Activated CD8-positive, alpha-beta memory T cell treated with anti-CD3 and anti-CD28 coated beads for 1 hour (primary cell): Measurements from ENCODE around the gene MLLT3.
"Not testable (repeated sequence)": the region's sequence is repeated elsewhere in the genome, so short reads cannot be mapped to it uniquely, and the experiment has no call there.

Source experiments
- DNase-seq, 2 donors: peaks; one replicate each; pipeline ENCODE4 v3.0.0-alpha.2; 2020; ENCODE audit warnings: low read depth in 1 of 2; ENCODE audit errors: extremely low read depth in 1 of 2

MLLT3 gene

GRCh38 chr9:20599195-20599594, 23.1 kb downstream of the MLLT3 start:
- no peak for DNase-seq

GRCh38 chr9:20598367-20598766, 23.9 kb downstream of the MLLT3 start:
- no peak for DNase-seq

GRCh38 chr9:20597862-20598261, 24.4 kb downstream of the MLLT3 start:
- no peak for DNase-seq

GRCh38 chr9:20594608-20595007, 27.7 kb downstream of the MLLT3 start:
- DNase-seq = no peak

GRCh38 chr9:20593537-20593936, 28.8 kb downstream of the MLLT3 start:
- DNase-seq = no peak

- DNase-seq = no peak
These were observed 29.2 kb downstream of the MLLT3 start for GRCh38 chr9:20593105-20593504.

- no peak for DNase-seq
These were observed 29.6 kb downstream of the MLLT3 start for GRCh38 chr9:20592673-20593072.

- no peak for DNase-seq
These were observed 31.1 kb downstream of the MLLT3 start for GRCh38 chr9:20591223-20591622.

- DNase-seq = no peak
These were observed 37.2 kb downstream of the MLLT3 start for GRCh38 chr9:20584968-20585643.

GRCh38 chr9:20583088-20583487, 39.2 kb downstream of the MLLT3 start:
- not testable (repeated sequence) for DNase-seq

- DNase-seq = no peak
These were observed 40.1 kb downstream of the MLLT3 start for GRCh38 chr9:20582150-20582549.

GRCh38 chr9:20580673-20581072, 41.6 kb downstream of the MLLT3 start:
- DNase-seq = no peak

- no peak for DNase-seq
These were observed 42.6 kb downstream of the MLLT3 start for GRCh38 chr9:20579524-20580314.

- DNase-seq = no peak
These were observed 49.3 kb downstream of the MLLT3 start for GRCh38 chr9:20573023-20573422.

- DNase-seq = no peak
These were observed 51.5 kb downstream of the MLLT3 start for GRCh38 chr9:20570756-20571155.

GRCh38 chr9:20570087-20570486, 52.2 kb downstream of the MLLT3 start:
- no peak for DNase-seq

GRCh38 chr9:20569525-20569924, 52.8 kb downstream of the MLLT3 start:
- DNase-seq = no peak

GRCh38 chr9:20568400-20568799, 53.9 kb downstream of the MLLT3 start:
- DNase-seq = no peak

GRCh38 chr9:20566401-20566800, 55.9 kb downstream of the MLLT3 start:
- no peak for DNase-seq

GRCh38 chr9:20564650-20565049, 57.6 kb downstream of the MLLT3 start:
- no peak for DNase-seq

- no peak for DNase-seq
These were observed 58.4 kb downstream of the MLLT3 start for GRCh38 chr9:20563917-20564316.

- no peak for DNase-seq
These were observed 60.2 kb downstream of the MLLT3 start for GRCh38 chr9:20562051-20562450.
